ENCODE data around the gene RETN. TPM values are rescaled to one million over a fixed set of nuclear protein-coding genes. Genes with fewer than 3 reads are reported as not detected.

The RETN gene
- not detected for total RNA-seq

DNA sequence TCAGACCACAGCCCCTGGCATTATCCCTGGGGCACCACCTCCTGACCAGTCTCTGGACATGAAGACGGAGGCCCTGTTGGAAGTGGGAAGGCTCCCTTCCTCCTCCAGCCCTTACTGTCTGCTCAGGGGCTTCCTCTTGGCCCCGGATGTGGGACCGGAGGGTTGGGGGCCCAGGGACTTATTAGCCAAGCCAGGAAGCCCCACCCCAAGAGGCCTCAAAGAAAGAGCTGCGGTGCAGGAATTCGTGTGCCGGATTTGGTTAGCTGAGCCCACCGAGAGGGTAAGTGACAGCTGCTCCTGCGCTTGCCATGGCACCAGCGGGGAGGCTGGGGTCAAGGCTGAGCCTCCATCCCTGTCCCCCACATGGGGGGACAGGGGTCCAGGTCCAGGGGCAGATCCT is at the start of gene RETN:
TSS of gene RETN (plus strand) at position 208 of the 400 bp plus-strand sequence. CDS start 278 bp downstream, outside the sequence.
- Histone ChIP-seq H3K27ac (no peak within 1 kb of the TSS), H3K36me3 (no peaks in the 10 kb centered on the region), H3K27me3 (replicated peaks; ENCODE audit: insufficient read depth) (no peaks in the 10 kb centered on the region), H3K4me1 (ENCODE audit: control insufficient read depth in 1 of 2, low read depth in 2 of 2) (no peaks in the 10 kb centered on the region), H3K9me3 (no peaks in the 10 kb centered on the region), H3K4me3 (no peak within 1 kb of the TSS)
- no peak for ATAC-seq (ENCODE audit: insufficient number of reproducible peaks, low FRiP score, low read depth)
- DNase-seq (ENCODE audit: low spot score), result no peak
- TF ChIP-seq, protein P1, sequence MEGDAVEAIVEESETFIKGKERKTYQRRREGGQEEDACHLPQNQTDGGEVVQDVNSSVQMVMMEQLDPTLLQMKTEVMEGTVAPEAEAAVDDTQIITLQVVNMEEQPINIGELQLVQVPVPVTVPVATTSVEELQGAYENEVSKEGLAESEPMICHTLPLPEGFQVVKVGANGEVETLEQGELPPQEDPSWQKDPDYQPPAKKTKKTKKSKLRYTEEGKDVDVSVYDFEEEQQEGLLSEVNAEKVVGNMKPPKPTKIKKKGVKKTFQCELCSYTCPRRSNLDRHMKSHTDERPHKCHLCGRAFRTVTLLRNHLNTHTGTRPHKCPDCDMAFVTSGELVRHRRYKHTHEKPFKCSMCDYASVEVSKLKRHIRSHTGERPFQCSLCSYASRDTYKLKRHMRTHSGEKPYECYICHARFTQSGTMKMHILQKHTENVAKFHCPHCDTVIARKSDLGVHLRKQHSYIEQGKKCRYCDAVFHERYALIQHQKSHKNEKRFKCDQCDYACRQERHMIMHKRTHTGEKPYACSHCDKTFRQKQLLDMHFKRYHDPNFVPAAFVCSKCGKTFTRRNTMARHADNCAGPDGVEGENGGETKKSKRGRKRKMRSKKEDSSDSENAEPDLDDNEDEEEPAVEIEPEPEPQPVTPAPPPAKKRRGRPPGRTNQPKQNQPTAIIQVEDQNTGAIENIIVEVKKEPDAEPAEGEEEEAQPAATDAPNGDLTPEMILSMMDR (IDR thresholded peaks at IDR 0.05), result no peak

DNA sequence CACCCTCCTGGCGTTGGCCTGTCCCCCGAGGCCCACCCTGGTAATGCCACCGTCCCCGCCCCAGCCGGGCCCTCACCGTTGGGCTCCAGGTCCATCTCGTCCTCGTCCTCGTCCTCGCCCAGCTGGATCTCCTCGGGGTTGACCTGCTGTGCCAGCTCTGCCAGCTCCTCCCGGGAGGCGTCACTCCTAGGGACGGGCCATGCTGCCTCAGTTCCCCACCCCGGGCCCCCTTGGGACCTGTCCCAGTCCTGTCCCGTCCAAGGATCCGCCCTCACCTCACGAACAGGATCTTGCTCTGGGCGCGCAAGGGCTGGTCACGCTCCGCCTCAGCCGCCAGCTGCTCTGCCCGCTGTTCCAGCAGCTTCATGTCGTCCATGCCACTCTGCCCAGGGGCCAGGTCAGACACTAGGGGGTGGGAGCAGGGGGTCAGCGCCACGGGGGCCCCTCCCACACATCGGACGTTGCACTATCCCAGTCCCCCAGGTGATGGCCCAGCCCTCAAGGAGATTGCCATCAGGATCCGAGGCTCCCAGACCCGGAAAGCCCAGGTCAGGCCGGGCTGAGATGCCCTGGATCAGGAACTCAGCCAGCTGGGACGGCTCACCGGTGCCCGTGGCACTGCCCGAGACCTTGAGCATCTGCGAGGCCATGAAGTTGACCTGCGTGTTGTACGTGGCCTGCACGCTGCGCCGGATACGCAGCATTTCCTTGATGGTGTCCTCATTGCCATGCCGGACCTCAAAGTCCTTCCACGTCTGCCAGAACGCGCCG is 49.0 kb upstream of the RETN start:
- DNase-seq (ENCODE audit: low spot score) (no peak), ATAC-seq (ENCODE audit: insufficient number of reproducible peaks, low FRiP score, low read depth) (no peak)
- Histone ChIP-seq H3K9me3 (no peaks in the 10 kb centered on the region), H3K4me3 (no peak overlapping the region), H3K4me1 (ENCODE audit: control insufficient read depth in 1 of 2, low read depth in 2 of 2) (no peaks in the 10 kb centered on the region), H3K27me3 (replicated peaks; ENCODE audit: insufficient read depth) (no peaks in the 10 kb centered on the region), H3K27ac (no peak overlapping the region), H3K36me3 (peaks cover 46% of the 10 kb centered on the region)
- TF ChIP-seq, protein P1 (IDR thresholded peaks at IDR 0.05), result no peak

DNA sequence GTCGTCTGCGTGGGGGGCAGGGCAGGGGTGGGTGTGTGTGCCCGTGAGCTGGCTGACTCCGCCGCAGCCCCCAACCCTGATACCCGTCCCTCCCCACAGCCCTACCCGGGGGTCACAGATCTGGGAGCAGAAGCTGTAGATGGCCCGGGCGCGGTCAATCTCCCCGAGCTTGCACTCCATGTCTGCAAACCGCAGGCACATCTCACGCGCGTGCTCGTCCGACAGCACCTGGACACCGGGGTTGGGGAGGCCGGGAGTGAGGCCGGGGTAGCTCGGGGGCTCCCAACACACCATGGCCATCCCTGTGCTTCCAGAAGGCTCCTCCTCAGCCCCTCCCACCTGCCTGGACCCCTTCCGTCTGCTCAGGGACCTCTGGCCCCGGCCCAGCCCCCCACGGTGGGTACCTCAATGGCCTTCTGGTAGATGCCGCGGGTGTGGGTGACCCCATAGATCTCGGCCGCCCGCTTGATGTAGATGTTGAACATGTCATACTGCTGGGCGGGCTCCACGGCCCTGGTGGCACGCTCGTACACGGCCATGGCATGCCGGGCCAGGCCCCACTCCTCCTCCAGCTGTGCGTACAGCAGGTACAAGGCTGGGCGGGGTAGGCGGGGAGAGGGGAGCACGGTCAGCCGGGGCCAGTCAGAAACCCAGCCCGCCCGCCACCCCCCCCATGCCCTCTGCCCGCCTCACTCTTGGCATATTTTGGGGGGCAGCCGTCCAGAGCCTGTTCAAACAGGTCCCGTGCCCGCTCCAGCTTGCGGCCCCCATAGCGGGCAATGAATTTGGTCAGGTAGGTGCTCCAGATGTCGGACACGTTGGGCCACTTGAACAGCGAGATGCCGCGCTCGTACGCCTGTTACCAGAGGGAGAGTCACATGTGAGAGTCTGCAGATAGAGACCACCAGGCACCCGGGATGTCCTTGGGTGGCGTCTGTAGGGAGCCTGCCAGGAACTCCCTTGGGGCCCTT is 48.1 kb upstream of the RETN start:
- Histone ChIP-seq H3K4me1 (ENCODE audit: control insufficient read depth in 1 of 2, low read depth in 2 of 2) (no peaks in the 10 kb centered on the region), H3K4me3 (no peak overlapping the region), H3K9me3 (no peaks in the 10 kb centered on the region), H3K27ac (no peak overlapping the region), H3K36me3 (peaks cover 48% of the 10 kb centered on the region), H3K27me3 (replicated peaks; ENCODE audit: insufficient read depth) (no peaks in the 10 kb centered on the region)
- TF ChIP-seq, protein P1 (IDR thresholded peaks at IDR 0.05), result no peak
- ATAC-seq (ENCODE audit: insufficient number of reproducible peaks, low FRiP score, low read depth), result no peak
- no peak for DNase-seq (ENCODE audit: low spot score)

DNA sequence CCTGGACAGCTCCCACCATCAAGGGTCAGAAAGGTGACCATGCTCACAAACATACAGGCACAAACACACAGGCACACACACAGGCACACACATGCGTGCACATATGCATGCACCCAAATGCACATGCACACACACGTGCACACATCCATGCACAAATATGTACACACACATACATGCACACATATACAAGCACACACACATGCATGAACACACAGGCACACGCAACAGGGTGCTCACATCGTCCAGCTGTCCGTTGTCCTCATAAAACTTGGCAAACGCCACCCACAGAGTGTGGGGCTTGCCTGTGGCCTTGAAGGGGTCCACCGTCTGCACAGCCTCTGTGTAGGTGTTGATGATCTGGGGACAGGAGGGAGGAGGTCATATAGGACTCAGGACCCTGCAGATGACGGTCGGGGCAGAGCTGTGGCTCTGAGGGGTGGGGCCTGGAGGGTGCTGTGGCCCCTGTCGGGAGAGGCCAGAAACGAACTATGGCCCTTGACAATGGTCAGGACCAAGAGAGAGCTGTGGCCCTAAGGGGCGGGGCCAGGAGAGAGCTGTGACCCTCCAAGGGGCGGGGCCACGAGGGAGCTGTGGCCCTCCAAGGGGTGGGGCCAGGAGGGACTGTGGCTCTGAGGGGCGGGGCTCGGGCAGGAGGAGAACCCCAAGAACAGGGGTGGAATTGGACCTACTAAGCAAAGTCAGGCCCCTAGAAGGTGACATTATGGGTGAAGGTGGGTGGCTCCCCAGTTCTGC is 45.7 kb upstream of the RETN start:
- TF ChIP-seq, protein P1 (IDR thresholded peaks at IDR 0.05), result no peak
- ATAC-seq (ENCODE audit: insufficient number of reproducible peaks, low FRiP score, low read depth), result no peak
- Histone ChIP-seq H3K4me1 (ENCODE audit: control insufficient read depth in 1 of 2, low read depth in 2 of 2) (peaks cover 5 to 7% of the 10 kb centered on the region in 2 donors), H3K9me3 (no peaks in the 10 kb centered on the region), H3K4me3 (no peak overlapping the region), H3K27me3 (replicated peaks; ENCODE audit: insufficient read depth) (no peaks in the 10 kb centered on the region), H3K27ac (no peak overlapping the region), H3K36me3 (peaks cover 52% of the 10 kb centered on the region)
- DNase-seq (ENCODE audit: low spot score), result no peak
